MG63 (cell line): ENCODE measurements around the gene KRT36. TPM values are rescaled to one million over a fixed set of nuclear protein-coding genes. Genes with fewer than 3 reads are reported as not detected.
A peak's percentile ranks its signal among the peaks of the same experiment; 100 is the strongest.

Experiments
- DNase-seq: peaks from one replicate; pipeline ENCODE4 v3.0.0-alpha.2; 2020
- H3K27me3 ChIP-seq: fragments of 250-450 bp; sonication (Bioruptor Pico); 2 replicates; pipeline ENCODE4 v1.5.1; 2020; ENCODE audit warnings: mild to moderate bottlenecking, moderate library complexity
- H3K36me3 ChIP-seq: fragments of 250-450 bp; sonication (Bioruptor Pico); 2 replicates; pipeline ENCODE4 v1.5.1; 2020; ENCODE audit warnings: mild to moderate bottlenecking, moderate library complexity
- H3K4me3 ChIP-seq: fragments of 250-450 bp; sonication (Bioruptor Pico); 2 replicates; pipeline ENCODE4 v1.5.1; 2020; ENCODE audit warnings: mild to moderate bottlenecking, moderate library complexity
- H3K9me3 ChIP-seq: fragments of 250-450 bp; sonication (Bioruptor Pico); 2 replicates; pipeline ENCODE4 v1.5.1; 2020; ENCODE audit warnings: mild to moderate bottlenecking, moderate library complexity
- total RNA-seq: library from RNA; depleted of rRNA; stranded (reverse); fragments of >200 nt; shearing (Covaris generic); gene quantifications from 2 replicates; pipeline ENCODE4 v1.2.3, GENCODE V29; 2014; ENCODE audit warnings: low replicate concordance; rRNA removed

Gene KRT36
- 0.20 TPM in 1 of 2 replicates, not detected in the other for total RNA-seq

DNA sequence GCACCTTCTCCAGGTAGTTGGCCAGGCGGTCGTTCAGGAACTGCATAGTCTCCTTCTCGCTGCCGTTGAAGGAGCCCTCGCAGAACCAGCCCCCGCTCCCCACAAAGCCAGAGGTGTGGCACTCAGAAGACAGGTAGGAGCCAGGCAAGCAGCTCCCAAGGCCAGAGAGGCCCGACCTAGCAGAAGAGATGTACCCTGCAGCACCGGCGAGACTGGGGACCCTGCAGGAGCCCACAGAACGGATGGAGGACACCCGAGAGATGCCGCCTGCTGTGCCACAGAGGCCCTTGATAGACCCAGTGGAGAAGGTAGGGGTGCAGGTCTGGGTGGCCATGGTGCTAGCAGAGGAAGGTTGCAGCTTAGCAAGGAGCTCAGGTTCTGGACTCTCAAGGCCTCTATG, at the start of gene KRT36:
Gene KRT36 (minus strand): TSS at position 380 of the 400 bp plus-strand sequence. CDS start 46 bp downstream, at position 334.
- DNase-seq, result no peak
- H3K27me3 ChIP-seq, result no peaks in the 10 kb centered on the region
- H3K36me3 ChIP-seq, result no peaks in the 10 kb centered on the region
- H3K9me3 ChIP-seq, result no peaks in the 10 kb centered on the region
- no peak within 1 kb of the TSS for H3K4me3 ChIP-seq

DNA sequence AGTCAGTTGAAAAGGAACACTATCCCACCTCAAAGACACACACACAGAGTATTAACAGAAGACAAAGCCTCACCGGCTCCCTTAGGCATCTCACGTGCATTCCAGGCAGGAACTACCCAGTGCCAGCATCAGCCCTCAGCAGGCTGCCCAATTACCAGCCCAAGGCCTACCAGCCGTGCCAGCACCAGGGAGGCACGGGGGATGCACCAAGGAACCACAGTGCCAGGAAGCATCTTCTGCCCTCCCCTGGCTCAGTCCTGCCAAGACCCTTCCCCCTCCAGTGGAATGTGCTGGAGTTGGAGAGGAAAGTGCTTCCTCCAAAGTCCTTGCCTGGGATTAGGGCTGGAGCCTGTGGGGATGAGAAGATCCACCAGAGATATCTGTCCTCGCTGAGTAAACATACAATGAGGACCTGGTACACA, 49.4 kb upstream of the KRT36 start:
- peak; percentile 99 for DNase-seq
- Histone ChIP-seq H3K4me3 (no peak overlapping the region), H3K36me3 (no peaks in the 10 kb centered on the region)

DNA sequence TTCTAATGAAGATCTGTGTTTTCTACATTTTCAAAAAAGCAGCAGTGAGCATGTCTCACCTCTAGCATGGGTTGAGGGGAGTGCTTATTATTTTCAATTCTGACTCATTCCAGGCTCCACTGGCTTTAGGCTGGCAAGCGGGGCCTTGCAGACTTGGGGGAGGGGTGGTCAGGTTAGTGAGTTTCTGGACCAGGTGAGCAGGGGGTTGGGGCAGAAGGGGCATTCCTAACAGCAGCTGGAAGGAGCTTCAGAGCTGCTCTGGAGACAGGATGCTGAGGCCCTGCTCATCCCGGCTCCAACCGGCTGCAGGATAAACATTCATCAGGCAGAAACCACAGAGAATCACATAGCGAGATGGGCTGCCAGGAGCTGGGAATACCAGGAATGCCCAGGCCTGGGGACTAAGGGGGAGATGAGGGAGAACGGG, 48.9 kb upstream of the KRT36 start:
- no peak overlapping the region for H3K4me3 ChIP-seq
- DNase-seq, result peak; percentile 91
- no peaks in the 10 kb centered on the region for H3K36me3 ChIP-seq
- no peaks in the 10 kb centered on the region for H3K9me3 ChIP-seq
- no peaks in the 10 kb centered on the region for H3K27me3 ChIP-seq

More for the DNA sequence above, 49.4 kb upstream of the KRT36 start:
- no peaks in the 10 kb centered on the region for H3K9me3 ChIP-seq
- H3K27me3 ChIP-seq, result no peaks in the 10 kb centered on the region

DNA sequence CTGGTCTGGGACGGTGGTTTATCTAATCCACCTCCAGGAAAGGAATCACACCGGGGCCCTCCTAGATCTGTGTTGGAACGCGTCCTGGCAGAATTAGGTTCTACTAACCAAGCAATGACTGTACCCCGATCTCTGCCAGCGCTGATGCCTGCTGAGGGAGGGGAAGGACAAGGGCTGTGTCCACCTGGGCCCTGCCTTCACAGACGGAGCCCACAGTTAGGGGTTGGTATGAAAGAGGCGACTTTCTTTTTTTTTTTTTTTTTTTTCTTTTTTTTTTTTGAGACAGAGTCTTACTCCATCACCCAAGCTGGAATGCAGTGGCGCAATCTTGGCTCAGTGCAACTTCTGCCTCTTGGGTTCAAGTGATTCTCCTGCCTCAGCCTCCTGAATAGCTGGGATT, 48.3 kb upstream of the KRT36 start:
- H3K4me3 ChIP-seq, result no peak overlapping the region
- peak; percentile 91 for DNase-seq

DNA sequence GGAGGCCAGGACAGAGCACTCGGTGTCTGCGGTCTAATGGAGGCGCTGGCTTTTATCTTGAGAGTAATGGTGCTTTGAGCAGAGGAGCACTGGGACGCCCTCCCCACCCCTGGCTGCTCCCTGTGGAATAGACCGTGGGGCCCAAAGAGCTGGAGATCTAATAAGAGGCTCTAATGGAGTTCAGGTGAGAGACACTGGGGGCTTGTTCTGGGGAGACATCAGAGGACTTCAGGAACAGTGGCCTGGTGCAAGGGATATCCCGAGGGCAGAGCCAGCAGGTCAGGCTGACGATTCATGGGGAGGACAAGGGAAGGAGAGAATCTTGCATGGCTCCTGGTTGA, 47.9 kb upstream of the KRT36 start:
- DNase-seq, result no peak
- H3K4me3 ChIP-seq, result no peak overlapping the region

More for the DNA sequence above, 48.3 kb upstream of the KRT36 start:
- Histone ChIP-seq H3K36me3 (no peaks in the 10 kb centered on the region), H3K9me3 (no peaks in the 10 kb centered on the region), H3K27me3 (no peaks in the 10 kb centered on the region)

DNA sequence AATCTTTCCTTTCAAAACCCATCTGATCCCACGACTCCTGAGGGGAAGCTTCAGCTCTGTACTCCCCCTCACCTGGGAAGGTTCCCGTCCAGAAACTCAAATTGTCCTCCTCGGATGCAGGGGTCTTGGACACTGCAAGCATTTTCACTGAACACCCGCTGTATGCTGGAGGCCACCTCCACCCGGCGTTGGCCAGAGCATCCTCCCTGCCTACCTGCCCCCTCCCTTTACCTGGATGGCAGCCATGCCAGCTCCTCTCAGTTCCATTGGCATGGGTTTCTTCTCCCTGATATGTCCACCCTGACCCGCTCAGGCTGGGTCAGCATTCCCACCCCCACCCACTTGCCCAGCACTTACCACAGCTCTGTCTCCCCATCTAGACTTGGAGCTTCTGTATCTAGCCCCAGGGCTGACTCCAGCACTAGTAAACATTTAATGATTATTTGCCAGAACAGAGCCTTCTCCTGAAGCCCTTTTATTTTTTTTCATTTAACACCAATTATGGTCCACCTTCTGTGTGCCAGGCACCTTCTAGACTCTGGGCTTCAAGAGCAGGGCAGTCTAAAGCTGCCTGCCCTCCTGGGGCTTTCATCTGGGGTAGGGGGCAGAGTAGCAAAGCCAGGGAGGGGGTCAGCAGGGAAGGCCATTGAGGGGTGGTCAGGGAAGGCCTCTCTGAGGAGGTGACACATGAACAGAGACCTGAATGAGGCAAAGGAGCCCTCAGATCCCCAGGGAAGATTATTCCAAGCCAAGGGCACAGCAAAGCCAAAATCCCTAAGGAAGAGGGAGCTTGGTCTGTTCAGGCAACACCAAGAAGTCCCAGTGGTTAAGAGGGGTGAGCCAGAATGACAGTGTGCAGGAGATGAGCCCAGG, 47.3 kb upstream of the KRT36 start:
- no peak for DNase-seq

More for the DNA sequence above, 47.9 kb upstream of the KRT36 start:
- Histone ChIP-seq H3K27me3 (no peaks in the 10 kb centered on the region), H3K36me3 (no peaks in the 10 kb centered on the region), H3K9me3 (no peaks in the 10 kb centered on the region)

DNA sequence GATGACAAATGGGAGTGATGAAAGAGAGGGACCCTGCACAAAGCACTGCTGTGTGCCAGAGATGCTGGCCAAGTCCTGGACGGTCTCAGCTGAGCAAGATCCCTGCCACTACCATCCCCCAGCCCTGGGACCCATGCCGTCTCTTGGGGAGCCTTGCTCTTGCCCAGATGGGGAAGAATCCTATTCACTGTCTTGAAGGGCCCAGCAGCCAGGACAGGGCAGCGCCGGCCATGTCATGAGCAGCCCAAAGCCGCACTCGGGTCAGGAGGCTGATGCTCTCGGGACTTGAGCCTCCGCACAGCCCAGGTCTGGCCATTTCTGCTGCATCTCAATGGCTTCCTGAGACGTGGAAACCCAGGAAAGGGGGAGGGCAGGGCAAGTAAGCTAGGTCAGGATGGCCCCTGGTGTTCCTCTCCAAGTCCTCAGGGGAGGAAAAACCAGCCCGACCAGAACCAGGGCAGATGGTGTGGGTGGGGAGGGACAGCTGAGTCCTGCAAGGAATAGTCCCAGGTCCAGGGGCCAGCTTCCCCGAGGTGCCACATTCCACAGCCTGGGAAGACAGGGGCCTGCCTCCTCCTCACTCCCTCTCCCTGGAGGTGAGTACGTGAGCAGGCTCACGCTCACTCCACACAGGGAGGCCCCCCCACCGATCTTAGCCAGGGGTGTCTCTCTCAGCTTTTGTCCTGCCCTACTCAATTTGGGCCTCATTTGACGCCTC, 46.2 kb upstream of the KRT36 start:
- DNase-seq, result no peak

More for the DNA sequence above, 47.3 kb upstream of the KRT36 start:
- Histone ChIP-seq H3K36me3 (no peaks in the 10 kb centered on the region), H3K9me3 (no peaks in the 10 kb centered on the region), H3K27me3 (no peaks in the 10 kb centered on the region), H3K4me3 (no peak overlapping the region)

DNA sequence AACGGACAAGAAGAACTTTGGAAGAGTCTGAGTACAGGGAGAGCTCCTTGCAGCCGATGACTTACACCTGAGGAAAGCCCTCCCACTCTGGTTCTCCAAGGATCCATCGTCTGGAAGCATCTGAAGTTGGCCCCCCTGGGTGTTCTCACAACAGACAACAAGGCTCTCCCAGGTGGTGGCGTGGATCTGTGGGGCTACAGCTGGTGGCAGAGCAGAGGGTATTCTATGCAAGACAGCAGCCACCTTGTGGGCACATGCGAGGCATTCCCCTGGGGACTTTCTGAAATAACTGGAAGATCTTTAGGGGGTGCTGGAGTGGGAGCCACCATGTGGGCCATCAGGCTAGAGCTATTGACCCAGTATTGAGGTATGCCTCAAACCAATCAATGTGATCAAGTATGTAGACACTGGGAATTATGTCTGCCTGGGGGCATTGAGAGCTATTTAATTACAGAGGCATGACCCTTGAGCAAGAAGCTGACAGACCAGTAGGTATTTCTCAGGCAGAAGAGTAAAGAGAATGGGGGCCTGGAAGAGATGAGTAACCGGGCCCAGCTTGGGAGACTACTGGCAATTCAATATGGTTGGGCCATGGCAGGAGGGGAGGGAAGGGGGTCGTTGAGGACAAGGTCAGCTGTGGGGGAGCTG, 45.3 kb upstream of the KRT36 start:
- no peak for DNase-seq
- Histone ChIP-seq H3K36me3 (no peaks in the 10 kb centered on the region), H3K27me3 (no peaks in the 10 kb centered on the region), H3K4me3 (no peak overlapping the region), H3K9me3 (no peaks in the 10 kb centered on the region)

More for the DNA sequence above, 46.2 kb upstream of the KRT36 start:
- Histone ChIP-seq H3K36me3 (no peaks in the 10 kb centered on the region), H3K9me3 (no peaks in the 10 kb centered on the region), H3K4me3 (no peak overlapping the region), H3K27me3 (no peaks in the 10 kb centered on the region)

DNA sequence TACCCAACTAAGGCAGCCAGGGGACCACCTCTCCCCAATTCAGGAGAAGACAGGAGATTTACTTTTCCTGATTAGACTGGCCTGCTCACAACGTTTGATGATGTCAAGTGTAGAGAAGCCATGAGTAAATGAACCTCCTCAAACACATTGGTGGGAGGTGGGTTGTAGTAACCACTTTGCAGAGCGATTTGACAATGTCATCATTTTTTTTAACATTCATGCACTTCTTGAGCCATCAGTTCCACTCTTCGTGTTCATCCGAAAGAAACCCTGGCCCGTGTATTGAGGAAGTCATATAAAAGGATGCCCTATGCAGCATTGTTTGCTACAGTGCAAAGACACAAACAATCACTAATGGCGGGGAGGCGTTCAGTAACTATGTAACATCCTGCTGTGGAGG, 43.9 kb upstream of the KRT36 start:
- DNase-seq, result no peak
- Histone ChIP-seq H3K27me3 (no peaks in the 10 kb centered on the region), H3K4me3 (no peak overlapping the region), H3K9me3 (no peaks in the 10 kb centered on the region), H3K36me3 (no peaks in the 10 kb centered on the region)

DNA sequence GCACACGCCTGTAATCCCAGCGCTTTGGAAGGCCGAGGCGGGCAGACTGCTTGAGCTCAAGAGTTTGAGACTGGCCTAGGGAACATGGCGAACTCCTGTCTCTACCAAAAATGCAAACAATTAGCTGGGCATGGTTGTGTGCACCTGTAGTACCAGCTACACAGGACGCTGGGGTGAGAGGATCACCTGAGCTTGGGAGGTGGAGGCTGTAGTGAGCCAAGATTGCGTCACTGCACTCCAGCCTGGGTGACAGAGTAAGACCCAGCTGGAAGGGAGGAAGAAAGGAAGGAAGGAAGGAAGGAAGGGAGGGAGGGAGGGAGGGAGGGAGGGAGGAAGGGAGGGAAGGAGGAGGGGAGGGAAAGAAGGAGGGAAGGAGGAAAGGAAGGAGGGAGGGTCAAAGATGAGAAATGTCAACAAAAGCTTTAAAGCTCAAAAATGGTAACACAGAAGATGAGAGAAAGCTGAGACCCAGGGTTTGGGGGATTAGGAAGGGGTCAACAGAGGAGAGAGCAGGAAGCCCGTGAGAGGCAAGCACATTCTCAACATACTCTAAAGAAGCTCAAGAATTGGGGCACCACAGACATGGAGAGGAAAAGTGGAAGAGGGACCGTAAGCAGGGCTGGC, 43.3 kb upstream of the KRT36 start:
- no peak overlapping the region for H3K4me3 ChIP-seq

DNA sequence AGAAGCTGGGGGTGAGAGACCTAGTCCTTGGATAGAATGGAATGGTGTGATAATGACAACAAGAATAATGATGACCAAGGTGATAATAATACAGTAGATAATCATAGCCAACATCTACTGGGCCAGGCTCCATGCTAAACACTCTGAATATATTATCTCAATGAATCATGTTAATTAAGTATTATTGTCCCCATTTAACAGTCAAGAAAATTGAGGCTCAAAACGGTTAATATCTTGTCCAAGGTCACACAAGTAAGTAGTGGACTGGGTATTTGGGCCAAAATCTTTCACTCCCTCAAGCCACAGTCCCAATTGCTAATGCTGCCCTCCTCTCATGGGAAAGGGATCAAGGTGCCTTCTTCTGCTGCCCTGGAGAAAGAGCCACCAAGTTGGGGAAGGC, 42.3 kb upstream of the KRT36 start:
- H3K36me3 ChIP-seq, result no peaks in the 10 kb centered on the region
- no peak for DNase-seq
- no peaks in the 10 kb centered on the region for H3K27me3 ChIP-seq
- H3K4me3 ChIP-seq, result no peak overlapping the region
- H3K9me3 ChIP-seq, result no peaks in the 10 kb centered on the region

More for the DNA sequence above, 43.3 kb upstream of the KRT36 start:
- Histone ChIP-seq H3K36me3 (no peaks in the 10 kb centered on the region), H3K9me3 (no peaks in the 10 kb centered on the region), H3K27me3 (no peaks in the 10 kb centered on the region)
- DNase-seq, result no peak

DNA sequence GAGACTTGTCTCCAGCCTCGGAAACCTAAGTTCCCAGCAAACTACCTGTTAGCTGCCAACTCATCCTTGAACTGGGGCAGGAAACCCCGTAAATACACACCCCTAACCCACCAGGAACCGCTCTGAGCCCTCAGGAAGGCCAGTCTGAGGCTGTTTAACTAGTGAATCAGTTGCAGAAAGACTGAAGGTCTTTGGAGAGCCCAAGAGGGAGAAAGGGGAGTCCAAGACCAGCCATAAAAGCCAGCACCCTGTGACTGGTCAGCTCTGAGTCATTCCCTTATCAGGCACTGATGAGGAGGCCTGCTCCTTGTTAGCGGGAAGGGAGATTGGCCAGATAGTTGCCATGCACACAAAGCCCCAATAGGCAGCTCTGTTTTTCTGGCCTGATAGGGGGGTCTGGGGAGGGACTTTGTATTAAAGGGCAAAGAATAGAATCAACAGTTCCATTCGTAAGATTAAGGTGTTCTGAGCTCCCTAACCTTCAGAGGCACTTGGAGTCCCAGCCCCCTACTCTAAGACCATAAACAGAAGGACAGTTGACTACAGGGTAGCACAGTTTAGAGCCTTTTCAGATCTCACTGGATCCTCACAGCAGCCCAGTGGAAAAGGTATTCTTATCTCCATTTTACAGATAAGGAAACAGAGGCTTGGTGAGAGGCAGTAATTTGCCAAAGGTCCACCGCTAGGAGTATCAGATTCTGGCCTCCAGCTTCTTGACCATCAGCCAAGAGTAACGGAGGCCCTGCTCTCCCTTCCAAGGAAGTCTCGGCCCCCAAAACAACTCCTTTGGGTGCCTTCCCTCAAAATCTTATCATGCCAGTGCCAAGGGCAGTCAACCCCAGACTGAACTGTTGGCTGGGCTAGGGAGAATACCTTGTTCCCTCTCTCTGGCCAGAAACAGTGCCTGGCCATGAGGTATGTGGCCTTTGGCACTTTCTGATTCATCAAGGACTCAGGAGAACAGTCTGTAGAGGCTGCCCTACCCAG, 40.6 kb upstream of the KRT36 start:
- peak; percentile 93 for DNase-seq
- Histone ChIP-seq H3K36me3 (no peaks in the 10 kb centered on the region), H3K4me3 (no peak overlapping the region), H3K27me3 (no peaks in the 10 kb centered on the region), H3K9me3 (no peaks in the 10 kb centered on the region)

DNA sequence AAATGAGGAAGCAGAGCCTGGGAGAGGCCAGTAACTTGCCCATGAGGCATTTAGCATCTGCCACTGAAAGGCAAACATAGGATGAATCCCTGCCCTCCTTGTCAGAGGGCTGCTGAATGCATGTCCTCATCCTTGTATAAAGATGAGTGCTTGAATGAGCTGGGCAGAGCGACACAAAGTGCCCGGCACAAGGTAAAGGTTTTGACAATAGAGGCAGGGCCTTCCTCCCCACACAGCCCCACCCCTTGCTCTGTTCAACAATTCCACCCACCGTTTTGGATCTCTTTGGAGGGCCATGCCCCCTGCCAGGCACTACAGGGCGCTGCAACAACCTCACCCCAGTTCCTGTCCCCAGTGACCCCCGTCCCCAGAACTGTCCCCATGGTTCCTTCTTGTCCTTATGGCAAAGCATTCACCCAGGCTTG, 39.8 kb upstream of the KRT36 start:
- DNase-seq, result no peak
- no peak overlapping the region for H3K4me3 ChIP-seq
- no peaks in the 10 kb centered on the region for H3K9me3 ChIP-seq
- H3K27me3 ChIP-seq, result no peaks in the 10 kb centered on the region
- no peaks in the 10 kb centered on the region for H3K36me3 ChIP-seq

DNA sequence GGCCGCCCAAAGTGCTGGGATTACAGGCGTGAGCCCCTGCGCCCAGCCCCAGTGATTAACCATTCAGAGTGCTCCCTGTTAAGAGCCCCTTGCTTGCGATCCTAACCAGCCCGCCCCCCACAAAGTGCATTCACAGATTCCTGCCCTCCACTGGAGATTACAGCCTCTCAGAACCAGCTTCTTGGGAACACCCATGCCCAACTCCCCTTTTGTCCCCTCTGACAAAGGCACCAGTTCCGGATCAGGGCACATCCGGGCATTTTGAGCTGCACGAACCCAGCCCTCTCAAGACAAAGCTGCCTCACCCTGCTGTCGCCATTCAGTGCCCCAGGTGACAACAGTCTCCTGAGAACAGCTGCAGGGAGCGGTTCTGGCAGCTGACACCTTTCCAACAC, 39.2 kb upstream of the KRT36 start:
- no peak for DNase-seq
- Histone ChIP-seq H3K27me3 (no peaks in the 10 kb centered on the region), H3K4me3 (no peak overlapping the region), H3K9me3 (no peaks in the 10 kb centered on the region), H3K36me3 (no peaks in the 10 kb centered on the region)

DNA sequence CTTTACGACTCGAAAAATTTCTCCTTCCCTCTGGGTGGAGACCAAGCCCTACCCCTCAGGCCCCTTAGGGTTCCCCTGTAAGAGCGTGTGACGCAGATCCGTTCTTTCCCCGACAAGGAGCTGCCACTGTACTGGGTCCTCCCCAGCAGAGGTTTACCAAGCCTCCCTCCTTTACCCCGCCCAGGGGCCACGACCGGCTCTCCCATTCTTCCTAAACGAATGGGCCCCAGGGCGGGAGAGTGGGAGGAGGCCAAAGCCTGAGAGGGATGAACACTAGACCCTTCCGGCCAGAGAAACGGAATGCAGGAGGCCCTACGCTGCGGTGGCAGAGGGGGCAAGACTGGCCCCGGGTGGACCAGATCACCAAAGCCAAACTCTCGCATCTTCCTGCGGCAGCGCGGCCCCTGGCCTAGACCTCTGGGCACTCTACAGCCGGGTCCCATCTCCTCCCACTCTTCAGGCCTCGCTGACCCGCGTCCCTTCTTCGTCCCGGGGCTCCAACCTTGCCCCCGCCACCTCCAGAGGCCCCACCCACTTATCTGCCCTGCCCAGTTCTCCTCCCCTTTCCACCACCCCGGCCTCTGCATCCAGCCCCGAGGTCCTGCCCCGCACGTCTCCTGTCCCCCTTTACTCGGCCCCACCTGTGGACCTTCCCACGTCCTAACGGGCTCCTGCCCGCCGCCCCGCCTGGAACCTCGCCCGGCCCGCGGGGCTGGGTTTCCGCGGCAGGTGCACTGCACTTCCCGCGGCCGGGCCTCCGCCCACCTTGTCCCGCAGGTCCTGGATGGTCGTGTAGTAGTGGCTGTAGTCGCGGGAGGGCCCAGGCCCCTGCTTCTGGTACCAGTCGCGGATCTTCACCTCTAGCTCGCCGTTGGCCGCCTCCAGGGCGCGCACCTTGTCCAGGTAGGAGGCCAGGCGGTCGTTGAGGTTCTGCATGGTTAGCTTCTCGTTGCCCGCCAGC, 37.6 kb upstream of the KRT36 start:
- Histone ChIP-seq H3K27me3 (no peaks in the 10 kb centered on the region), H3K36me3 (no peaks in the 10 kb centered on the region), H3K4me3 (no peak overlapping the region), H3K9me3 (no peaks in the 10 kb centered on the region)
- DNase-seq, result no peak
